ENCODE results near the gene SNRNP27.
A peak's percentile ranks its signal among the peaks of the same experiment; 100 is the strongest.
"Not testable (repeated sequence)": the region's sequence is repeated elsewhere in the genome, so short reads cannot be mapped to it uniquely, and the experiment has no call there.

The SNRNP27 gene, protein sequence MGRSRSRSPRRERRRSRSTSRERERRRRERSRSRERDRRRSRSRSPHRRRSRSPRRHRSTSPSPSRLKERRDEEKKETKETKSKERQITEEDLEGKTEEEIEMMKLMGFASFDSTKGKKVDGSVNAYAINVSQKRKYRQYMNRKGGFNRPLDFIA

DNA sequence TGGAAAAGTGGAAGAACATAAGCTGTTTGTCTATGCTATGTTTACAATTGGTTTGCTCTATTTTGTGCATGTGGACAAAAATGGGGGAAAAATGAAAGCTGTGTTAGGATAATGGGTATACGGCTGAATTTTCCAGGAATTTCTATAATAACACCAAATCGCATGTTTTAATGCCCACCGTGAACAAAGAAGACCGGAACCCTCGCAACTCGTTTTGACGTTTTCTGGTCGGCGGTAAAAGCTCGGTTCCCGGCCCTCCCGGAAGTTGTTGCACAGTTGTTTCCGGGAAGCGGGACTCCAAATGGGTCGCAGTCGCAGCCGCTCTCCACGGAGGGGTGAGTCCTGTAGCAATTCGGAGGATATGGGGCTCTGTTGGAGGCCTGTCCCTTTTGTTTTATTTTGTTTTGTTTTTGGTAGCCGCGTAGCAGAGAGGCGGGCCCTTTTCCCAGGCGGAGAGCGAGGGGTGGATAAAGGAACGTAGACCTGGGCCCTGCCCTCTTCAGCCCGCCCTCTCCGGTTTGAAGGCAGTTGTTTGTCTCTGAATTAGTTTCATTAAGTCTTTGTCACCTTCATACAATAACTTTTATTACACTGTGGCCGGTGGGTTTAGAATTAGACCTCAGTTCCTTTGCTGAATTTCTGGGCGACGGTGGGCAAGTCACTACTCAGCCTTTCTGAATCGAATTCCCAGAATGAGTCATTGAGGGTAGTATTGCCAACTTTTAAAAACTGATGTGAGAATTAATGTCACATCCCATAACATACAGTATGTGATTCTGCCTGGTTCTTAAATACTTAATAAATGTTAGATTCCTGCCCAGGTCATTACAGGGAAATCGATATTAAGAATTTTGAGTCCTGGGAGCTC lies at the start of gene SNRNP27:
Gene SNRNP27 (plus strand): TSS at position 273 of the 868 bp plus-strand sequence. CDS start 29 bp downstream, at position 302.
- FAIRE-seq: no peak
- peak; percentile 55 for DNase-seq (ENCODE audit: low spot score)

DNA sequence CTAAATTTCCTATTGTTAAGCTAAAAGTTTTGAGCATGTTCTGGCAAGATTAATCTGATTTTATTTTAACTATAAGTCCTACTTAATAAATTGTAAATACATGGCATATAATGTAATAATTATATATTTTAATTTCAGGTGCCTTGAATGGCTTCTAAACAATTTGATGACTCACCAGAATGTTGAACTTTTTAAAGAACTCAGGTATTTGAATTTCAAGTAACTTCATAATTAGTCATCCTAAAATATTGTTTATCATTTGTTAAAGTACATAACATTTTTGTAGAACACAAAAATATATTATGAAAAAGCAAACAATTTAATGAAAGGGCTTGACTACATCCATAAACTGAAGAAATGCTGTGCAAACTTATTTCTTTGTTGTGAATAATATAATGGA lies 49.8 kb upstream of the SNRNP27 start:
- FAIRE-seq (peak; percentile 58), DNase-seq (ENCODE audit: low spot score) (no peak)

DNA sequence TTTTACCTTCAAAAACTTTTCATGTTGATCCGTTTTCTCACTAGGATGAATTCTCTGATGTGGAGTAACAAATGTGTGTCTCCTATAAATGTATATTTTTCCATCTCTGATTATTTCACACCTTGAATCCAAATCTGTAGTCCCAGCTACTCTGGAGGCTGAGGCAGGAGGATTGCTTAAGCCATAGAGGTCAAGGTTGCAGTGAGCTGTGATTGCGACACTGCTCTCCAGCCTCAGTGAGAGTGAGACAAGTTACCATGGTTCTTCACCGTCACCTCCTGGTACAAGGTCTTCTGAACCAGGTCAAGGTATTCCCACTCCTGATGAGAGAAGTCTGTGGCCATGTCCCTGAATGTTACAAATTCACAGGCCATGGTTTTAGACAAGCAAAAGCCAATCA lies 49.2 kb upstream of the SNRNP27 start:
- FAIRE-seq: no peak
- no peak for DNase-seq (ENCODE audit: low spot score)

DNA sequence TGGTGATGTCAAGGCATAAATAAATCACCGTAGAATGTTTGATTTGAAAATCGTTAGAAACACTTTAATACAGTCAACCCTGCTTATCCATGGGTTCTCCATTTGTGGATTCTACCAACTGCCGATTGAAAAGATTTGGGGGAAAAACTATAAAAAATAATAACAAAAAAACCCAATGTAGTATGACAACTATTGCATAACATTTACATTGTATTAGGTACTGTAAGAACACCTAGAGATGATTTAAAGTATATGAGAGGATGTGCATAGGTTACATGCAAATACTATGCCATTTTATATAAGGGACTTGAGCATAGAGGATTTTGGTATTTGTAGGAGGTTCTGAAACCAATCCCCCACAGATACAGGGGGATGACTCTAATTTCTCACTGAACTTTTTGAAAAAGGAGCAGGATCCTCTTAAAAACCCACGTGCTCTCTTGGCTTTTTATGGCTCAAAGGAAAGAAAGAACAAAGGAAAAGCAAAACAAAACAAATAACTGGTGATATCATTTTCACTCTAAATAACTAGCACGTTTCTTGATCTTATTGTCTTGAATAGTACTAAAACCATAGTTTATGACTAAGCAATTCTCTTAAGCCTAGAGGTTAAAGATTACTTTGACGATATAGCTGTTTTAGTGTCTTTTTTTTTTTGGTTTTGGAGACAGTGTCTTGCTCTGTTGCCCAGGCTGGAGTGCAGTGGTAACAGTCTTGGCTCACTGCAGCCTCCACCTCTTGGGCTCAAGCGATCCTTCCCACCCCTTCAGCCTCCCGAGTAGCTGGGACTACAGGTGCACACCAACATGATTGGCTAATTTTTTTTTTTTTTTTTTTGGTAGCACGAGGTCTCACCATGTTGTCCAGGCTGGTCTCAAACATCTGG lies 47.3 kb upstream of the SNRNP27 start:
- FAIRE-seq (no peak), DNase-seq (ENCODE audit: low spot score) (no peak)

DNA sequence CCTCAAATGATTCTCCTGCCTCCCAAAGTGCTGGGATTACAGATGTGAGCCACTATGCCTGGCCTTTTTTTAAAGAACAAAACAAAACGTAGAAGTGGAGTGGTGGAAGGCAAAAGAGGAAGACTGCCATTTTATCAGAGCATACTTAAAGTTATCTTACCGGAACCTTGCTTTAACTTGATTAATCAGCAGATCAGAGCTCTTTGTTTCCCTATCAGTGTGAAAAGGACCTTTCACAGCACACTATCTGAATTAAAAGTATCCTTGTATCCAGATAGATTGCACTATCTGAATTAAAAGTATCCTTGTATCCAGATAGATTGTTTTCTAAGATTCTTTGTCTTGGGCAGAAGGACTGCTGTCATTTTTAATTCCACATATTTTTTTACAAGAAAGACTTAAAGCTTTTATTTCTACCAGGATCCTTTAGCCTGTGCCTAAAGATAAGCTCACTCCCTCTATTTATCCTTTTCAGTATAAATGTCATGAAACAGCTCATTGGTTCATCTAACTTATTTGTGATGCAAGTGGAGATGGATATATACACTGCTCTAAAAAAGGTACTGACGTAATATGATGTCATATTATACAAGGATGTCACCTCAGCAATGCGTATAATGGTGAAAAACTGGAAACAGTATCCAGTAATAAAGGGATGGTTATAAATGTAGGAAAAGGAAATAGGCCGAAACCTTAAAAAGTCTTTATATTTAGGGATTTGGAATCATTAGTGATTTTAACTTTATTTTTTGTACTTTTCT lies 46.5 kb upstream of the SNRNP27 start:
- DNase-seq (ENCODE audit: low spot score) (no peak), FAIRE-seq (no peak)

DNA sequence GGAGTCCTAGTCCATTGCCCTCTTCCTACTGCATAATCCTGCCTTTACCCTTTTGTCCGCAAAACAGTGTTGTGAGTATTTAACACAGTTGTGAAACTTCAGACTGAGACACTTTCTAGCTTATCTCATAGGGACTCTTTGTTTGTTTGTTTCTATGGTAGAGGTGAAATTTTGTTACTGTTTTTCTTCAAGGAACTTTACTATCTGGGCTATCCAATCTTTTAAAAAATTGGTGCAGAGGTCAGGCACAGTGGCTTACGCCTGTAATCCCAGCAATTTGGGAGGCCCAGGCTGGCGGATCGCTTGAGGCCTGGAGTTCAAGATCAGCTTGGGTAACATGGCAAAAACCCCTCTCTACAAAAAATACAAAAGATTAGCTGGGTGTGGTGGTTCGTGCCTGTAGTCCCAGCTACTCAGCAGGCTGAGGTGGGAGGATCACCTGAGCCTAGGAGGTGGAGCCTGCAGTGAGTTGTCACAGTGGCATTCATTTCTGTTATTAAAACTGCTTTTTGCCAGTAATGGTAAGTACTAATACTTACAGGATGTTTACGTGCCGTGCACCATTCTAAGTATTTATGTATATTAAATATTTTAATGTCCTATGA lies 45.5 kb upstream of the SNRNP27 start:
- no peak for FAIRE-seq
- no peak for DNase-seq (ENCODE audit: low spot score)

DNA sequence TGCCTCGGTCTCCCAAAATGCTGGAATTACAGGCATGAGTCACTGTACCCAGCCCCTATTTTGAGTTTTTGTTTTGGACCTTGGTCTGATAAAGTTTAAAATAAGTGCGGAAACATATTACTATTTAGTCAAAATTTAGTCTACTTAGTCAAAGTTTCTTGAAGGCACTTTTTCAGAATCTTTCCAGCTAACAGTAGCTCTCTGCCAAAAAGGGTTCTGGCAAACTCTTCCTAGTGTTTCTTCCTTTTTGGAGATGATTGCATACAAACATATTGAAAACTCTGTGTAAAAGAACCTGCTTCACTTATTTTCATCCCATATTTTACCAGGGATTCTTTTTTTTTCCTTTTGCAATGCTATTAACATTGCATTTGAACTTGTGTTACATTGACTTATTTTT lies 35.5 kb upstream of the SNRNP27 start:
- FAIRE-seq (no peak), DNase-seq (ENCODE audit: low spot score) (no peak)

DNA sequence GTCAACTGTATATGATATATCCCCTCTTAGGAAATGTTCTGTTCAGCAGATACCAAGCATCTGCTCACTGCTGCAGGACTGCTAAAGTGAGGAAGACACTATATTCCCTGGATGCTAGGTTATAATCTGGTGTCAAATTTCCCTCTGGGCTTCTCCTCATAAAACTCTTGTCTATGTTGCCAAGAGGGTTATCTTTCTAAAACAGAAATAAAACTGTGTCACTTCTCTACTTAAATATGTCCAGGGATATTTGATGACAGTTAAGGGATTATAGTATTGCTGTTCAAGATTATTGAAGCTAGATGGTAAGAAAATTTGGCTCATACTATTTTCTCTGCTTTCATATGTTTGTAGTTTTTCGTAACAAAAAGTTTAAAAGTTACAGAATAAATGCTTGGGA lies 30.5 kb upstream of the SNRNP27 start:
- DNase-seq (ENCODE audit: low spot score) (no peak), FAIRE-seq (no peak)

DNA sequence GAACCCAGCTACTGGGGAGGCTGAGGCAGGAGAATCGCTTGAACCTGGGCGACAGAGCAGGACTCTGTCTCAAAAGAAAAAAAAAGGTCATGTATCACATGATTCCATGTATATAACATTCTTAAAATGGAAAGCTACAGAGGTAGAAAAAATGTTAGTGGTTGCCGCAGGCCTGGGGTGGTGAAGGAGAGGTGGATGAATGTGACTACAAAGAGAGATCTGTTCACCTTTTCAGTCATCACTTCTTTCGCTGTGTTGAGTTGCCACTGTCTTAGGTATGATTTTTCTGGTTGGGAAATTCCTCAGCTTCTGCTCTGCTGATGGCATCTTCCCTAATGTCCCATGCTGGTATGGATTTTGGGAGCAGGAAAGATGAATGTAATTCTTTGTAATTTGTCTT lies 5.3 kb upstream of the SNRNP27 start:
- FAIRE-seq (no peak), DNase-seq (ENCODE audit: low spot score) (no peak)

DNA sequence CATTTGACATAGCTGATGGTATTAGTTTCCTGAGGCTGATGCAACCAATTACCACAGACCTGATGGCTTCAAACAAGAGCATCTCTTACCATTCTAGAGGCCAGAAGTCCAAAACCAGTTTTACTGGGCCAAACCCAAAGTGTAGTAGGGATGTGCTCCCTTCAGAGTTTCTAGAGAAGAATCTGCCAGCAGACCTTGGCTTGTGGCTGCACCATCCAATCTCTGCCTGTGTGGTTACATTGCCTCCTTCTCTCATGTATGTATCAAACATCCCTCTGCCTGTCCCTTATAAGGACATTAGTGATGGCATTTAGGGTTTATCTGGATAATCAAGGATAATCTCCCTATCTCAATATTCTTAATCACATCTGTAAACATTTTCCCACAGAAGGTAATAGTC lies 4.5 kb upstream of the SNRNP27 start:
- FAIRE-seq: no peak

DNA sequence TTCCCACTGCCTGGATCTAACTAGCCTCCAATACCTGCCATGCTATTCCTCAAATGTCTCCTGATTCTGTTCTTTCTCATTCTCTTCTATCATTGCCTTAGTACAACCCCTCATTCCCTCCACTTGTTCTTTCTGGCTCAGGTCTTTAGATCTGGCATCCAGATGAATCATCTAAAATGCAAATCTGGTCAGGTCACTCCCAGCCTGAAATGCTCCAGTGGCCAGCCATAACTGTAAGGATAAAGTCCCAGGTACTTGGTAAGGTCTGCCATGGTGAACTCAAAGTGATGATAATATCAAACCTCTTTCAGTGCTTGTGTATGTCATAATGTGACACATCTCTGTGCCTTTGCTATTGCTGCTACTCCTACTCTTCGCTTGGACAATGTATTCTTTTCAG lies 2.9 kb upstream of the SNRNP27 start:
- no peak for DNase-seq (ENCODE audit: low spot score)
- FAIRE-seq: no peak

More for the DNA sequence above, 4.5 kb upstream of the SNRNP27 start:
- DNase-seq (ENCODE audit: low spot score): no peak

DNA sequence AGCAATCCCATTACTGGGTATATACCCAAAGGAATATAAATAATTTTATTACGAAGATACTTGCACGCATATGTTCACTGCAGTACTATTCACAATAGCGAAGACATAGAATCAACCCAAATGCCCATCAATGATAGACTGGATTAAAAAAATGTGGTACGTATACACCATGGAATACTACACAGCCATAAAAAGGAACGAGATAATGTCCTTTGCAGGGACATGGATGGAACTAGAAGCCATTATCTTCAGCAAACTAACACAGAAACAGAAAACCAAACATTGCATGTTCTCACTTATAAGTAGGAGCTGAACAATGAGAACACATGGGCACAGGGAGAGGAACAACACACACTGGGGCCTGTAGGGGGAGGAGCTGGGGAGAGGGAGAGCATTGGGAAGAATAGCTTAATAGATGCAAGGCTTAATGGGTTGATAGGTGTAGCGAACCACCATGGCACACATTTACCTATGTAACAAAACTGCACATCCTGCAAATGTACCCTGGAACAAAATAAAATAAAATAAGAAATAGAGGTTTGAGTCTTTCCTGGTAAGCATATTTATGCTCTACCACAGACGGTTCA lies 825 bp upstream of the SNRNP27 start:
- FAIRE-seq; DNase-seq (ENCODE audit: low spot score): not testable (repeated sequence)

DNA sequence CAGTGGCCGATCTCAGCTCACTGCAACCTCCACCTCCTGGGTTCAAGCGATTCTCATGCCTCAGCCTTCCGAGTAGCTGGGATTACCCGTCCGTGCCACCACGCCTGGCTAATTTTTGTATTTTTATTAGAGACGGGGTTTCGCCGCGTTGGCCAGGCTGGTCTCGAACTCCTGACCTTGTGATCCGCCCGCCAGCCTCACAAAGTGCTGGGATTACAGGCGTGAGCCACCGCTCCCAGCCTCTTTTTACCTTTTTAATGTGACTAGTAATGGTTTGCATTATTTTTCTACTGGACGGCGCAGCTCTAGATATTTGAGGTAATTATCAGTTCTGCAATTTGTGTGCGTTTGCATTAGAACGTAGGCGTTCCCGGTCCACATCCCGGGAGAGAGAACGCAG lies 981 bp downstream of the SNRNP27 start:
- not testable (repeated sequence) for DNase-seq (ENCODE audit: low spot score); FAIRE-seq

DNA sequence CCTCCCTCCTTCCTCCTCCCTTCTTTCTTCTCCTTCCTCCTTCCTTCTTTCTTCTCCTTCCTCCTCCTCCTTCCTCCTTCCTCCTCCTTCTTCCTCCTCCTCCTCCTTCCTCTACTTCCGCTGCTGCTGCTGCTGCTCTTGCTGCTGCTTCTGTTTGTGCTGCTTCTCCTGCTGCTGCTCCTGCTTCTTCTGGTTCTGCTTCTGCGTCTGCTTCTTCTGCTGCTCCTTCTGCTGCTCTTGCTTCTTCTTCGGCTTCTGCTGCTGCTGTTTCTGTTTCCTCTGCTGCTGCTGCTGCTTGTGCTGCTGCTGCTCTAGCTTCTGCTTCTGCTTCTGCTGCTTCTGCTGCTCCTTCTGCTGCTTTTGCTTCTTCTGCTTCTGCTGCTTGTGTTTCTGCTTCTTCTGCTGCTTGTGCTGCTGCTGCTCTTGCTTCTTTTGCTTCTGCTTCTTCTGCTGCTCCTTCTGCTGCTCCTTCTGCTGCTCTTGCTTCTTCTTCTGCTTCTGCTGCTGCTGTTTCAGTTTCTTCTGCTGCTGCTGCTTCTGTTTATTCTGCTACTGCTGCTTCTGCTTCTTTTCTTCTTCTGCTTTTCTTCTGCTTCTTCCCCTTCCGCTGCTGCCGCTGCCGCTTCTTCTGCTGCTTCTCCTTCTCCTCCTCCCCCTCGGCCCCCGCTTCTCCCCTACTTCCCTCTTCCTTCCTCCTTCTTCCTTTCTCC lies 8.6 kb downstream of the SNRNP27 start:
- no peak for DNase-seq (ENCODE audit: low spot score)
- FAIRE-seq: no peak

DNA sequence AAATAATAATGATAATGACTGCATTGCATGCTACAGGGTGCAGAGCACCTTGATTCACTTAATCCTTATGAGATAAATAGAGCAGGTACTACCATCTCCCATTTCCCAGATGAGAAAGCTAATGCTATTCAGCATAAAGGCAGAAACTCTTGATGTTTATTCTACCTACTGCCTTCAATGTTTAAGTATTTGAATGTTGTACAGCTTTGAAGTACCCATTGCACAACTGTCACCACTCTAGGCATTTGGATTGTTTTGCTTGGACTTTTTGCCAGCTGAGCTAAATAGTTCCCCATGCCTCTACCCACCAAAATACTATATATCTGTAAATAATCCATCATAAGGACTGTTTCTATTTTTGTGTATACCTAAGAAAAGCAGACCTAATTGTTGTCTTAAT lies 13.5 kb downstream of the SNRNP27 start:
- DNase-seq (ENCODE audit: low spot score) (no peak), FAIRE-seq (no peak)

DNA sequence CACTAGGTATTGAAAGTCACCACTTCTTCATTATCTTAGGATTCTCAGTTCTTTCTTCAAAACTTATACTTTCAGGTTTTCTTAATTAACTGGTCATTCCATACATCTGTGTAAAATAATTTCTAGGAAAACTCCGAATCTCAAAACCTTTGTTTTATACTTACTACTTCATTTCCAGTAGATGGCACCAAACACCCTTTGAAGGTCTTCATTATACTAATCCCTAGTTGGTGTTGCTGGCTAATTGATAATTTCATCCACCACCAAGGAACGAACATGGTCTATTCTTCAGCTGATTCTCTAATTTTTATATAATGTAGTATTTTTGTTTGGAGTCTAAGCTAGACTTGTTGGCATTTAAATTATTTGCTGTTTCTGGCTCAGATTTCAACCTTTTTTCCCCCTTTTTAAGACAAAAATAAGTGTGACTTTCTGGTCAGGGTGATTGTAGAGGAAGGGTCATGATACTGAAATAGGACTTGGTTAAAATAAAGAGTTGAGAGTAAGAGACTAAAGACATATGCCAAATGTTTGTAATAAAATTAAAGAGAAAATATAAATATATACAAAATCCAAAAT lies 18.3 kb downstream of the SNRNP27 start:
- FAIRE-seq: peak; percentile 80
- peak; percentile 39 for DNase-seq (ENCODE audit: low spot score)

DNA sequence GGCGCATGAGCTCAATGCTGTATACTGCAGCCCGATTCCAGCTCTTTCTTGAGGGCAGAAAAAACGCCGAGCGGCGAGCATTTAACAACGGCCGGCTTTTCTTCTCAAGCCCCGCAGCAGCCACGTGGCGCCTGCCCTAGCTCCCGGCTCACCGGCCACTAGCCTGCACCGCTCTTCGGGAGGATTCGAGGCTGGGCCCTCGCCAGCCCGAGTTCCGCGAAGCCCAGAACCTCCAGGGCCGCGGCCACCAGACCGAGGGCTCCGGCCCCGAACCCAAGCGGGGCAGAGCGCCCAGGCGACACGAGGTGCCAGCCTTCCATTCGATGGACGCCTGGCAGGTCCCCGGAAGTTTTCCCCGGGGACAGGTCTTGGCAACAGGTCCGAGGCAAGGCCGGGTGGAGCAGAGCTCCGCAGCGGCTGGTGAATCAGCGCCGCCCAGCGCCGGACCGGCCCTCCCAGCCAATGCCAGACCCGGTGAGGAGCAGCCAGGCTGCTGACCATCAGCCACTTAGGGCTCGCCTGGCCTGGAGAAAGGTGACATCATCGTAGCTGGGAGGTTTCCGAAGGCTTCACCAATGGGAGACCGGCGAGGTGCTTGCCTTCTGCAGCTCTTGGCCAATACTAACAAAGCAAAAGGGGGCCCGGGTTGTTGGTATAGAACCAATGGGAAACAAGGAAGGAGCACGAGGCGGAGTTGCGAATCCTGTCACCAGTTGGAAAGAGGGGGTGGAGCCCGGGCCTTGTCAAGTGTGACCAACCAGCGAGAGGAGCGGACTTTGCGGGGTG lies 20.6 kb downstream of the SNRNP27 start:
- peak; percentile 100 for DNase-seq (ENCODE audit: low spot score)
- peak; percentile 98 for FAIRE-seq
